ENCODE results near the gene CPS1.

CPS1 gene

DNA sequence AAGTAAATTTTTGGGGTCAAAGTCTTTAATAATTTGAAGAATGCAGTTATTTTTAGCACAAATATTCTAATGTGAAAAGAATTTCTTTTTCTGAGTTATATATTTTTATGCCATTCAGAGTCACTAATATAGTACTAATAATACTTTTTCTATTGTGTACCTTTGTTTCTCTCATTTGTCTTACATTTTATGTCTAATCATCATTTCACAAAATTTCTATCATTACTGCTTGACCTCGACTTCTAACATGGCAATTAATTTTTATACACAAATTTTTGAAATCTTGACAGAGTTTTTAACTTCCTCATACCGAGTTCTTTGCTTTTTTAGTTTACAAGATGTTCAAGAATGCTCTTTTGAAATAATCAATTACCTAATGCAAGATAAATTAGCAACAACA, 8.4 kb upstream of the CPS1 start:
- no peak for DNase-seq

DNA sequence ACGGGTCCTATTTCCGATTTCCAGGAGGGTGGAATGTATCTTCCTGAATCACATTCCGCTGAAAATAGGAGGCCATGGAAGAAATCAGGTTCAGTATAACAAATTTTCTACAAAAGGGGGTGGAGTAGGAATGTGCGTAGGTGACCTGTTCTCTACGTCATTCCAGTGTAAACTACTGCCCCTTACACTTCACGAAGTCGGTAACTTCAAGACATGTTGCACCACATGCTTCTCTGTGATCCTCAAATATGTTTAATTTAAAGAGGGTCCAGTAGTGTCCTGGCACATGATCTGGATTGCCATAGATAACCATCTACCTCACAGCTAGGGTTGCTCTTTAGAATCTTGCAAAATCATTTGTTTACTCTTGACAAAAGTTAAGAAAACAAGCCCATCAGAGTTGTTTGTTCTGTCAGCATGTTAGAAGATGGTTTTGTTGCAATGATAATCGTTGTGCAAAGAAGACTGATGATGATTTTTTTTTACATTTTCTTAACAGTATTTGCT, 7.5 kb upstream of the CPS1 start:
- no peak for DNase-seq

DNA sequence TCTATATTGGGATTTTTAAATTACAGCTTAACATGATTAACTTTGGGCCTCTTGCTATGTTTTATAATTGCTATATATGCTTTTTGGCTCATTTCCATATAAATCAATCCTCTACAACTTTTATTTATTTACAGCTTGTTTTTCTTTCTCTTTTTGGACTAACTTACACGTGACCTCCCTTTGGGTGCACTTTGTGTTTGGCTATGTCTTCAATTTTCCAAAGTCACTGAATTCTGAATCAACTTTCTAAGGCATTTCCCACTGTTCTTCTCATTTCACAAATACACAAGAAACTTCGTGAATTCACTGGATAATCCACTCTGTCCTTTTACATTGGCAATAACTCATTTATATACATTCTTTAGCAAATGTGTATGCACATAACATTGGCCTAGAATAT, 5.4 kb upstream of the CPS1 start:
- DNase-seq = no peak

DNA sequence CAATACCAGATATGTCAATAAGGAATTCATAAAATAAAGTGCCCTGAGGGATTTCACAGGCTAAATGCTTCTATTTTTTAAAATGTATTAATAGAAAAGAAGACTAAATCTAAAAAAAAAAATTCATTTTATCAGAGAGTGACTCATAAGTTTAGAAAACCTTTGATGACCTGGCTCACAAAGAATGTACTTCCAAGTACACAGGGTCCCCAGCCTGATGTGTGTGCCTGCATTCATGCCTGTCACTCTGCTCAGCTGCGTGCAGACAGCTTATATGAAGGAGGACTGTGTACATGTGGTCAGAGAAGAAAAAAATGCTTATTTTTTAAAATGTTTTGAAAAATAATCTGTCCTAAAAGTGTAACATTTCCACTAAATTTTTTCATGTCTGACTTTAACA, 3.0 kb upstream of the CPS1 start:
- DNase-seq = no peak

DNA sequence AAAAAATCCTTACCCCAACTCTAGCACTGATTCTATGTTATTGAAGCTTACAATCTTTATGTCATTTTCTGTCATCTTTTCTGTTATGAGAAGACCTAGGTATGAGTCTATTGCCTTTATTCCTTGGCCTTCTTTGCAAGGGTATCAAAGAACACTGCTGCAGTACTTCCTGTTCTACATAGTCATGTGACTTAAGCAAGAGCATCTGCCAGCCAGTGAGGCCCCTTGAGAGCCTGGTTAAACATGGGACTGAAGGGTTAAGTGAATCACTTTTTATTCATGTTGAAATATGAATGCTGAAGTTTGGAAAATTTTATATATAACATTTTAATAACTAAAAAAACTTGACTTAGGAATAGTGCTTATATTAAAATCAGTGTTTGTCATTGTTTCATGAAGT, 844 bp upstream of the CPS1 start:
- no peak for DNase-seq

DNA sequence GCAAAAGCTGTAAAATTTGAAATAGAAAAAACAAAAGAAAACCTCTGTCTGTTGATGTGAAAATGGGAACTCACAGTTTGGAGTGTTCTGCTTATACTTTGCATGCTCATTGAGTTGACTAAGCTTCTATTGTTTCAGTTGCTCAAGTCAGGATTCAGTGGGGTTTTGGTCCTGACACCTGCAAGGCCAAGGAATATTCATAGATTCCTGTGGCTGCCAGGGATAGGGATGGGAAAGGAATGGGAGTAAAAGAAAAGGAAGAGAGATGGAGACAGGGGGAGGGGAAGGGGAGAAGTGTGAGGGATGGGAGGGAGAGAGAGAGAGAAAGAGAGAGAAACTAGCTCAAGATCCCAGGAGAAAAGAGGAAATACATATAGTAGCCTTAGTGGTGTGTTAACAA, 1.3 kb downstream of the CPS1 start:
- no peak for DNase-seq

DNA sequence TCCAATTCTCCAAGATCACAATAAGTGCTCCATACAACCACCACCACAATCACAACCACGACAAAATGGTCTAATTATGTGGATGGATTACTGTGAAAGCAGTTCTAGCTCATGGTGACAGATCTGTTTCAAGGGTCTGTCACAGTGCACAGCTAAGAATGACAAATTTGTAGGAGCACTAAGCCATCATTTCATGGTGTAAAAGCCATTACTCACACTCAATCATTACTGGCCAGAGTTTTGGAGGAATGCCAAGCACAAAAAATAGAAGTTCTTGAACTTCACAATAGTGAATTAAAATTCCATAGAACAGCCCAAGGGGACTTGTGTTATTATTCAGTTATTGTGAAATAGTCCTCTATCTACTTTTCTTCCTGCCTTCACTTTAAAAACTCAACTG, 2.3 kb downstream of the CPS1 start:
- DNase-seq = peak; percentile 24

DNA sequence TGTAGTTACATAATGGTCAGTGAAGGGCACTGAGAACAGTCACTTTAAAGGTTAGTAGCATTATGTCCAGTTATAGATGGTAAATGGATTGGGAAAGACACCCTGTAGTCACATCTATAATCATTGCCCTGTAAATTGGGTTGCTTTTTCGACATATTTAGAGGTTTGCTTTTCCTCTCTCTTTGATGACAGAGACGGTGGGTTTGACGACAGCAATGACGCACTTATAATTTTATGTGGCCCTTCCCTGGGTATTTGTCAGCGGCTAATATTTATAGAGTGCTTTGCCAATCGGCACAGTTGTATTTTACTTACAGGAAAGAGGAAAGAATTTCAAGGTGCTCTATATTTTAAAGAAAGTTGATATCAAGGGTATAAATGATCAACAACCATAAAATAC, 2.8 kb downstream of the CPS1 start:
- DNase-seq = no peak

DNA sequence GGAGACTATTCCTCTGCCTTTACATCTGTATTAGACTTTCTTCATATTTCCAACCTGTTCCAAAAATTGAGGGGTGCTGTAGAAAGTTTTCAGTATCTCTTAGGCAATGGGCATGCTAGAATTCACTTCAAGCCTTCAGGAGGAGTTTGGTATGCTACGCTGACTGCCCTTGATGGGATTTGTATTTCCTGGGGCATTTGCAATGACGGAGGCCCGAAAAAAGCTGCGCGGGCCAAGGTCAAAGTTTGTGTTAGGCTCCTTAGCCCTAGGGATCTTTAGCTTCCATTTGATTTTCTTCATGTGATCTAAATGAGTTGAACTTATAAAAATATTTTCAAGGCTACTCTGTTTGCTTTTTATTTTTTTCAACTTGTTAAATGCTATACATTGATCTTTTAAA, 5.1 kb downstream of the CPS1 start:
- DNase-seq = no peak

DNA sequence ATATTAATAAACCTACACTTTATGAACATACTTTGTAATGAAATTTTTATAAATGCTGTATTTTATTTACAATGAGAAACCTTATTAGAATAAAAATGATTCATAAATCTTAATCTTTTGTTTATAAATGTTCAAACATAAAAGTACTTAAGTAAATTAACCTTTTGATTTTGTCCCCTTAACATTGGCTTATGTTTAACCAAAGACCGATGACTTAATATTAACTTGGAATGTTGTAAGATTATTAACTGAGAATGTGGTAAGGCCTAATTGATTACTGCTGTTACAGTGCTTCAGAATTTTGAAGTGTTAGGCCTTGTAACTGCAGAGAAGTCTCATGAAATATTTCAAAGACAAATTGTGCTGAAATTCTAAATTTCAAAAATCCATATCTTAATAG, 5.7 kb downstream of the CPS1 start:
- DNase-seq = no peak

DNA sequence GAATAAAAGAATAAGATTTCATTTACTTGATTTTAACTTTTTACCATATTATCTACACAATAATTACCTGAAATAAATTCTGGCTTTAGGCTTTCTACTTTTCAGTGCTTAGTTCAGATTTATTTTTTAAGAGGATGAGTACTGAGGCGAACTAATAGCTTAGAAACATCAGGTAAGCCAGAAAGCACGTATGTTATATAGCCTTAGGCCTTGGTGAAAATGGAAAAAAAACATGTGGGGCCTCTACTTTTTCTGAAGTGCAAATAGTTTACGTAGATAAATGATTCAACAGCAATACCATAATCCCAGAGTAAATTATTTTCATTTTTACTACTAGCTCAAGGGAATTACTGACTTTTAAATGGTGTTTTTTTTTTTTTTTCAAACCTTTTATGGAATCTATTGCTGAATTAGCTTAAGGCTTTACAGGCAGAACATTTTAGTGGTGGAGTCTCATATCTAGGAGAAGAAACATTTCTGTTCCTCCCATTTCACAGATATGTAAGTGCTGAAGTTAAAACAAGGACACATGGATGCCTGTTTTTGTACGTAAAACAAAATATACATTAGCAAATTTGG, 6.2 kb downstream of the CPS1 start:
- DNase-seq = peak; percentile 18

DNA sequence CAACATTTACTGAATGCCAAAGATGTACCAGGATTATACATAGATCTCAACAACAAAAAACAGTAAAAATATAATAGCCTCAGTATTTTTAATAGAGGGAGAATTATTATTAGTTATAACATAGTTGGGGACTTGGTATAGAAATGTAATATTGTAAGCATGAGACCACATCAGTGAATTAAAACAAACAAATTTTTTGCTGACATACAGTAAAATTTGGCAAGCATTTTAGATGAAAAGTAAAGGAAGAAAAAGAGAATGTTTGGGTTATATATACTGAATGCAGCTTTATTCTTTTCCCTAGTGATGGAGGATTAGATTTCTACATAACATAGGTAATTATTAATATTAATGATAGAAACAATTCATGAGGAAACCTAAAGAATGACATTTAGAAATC, 10.9 kb downstream of the CPS1 start:
- no peak for DNase-seq

DNA sequence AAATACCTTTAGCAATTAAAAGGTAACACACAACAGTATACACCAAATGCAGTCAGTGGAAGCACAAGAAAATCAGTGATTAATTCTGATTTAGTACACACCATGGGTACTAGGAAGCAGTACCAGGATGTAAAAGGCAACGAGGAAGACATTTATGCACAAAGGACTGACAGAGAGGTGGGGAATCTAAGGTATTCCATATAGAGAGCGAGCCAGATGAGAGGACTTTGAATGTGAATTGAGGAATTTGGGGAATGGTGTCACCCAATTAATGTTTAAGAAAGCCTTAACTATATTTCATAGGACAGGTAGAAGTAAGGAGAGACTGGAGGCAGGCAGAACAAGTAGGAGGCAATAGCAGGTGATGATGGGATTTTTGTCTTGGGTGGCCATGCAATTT, 11.7 kb downstream of the CPS1 start:
- no peak for DNase-seq

DNA sequence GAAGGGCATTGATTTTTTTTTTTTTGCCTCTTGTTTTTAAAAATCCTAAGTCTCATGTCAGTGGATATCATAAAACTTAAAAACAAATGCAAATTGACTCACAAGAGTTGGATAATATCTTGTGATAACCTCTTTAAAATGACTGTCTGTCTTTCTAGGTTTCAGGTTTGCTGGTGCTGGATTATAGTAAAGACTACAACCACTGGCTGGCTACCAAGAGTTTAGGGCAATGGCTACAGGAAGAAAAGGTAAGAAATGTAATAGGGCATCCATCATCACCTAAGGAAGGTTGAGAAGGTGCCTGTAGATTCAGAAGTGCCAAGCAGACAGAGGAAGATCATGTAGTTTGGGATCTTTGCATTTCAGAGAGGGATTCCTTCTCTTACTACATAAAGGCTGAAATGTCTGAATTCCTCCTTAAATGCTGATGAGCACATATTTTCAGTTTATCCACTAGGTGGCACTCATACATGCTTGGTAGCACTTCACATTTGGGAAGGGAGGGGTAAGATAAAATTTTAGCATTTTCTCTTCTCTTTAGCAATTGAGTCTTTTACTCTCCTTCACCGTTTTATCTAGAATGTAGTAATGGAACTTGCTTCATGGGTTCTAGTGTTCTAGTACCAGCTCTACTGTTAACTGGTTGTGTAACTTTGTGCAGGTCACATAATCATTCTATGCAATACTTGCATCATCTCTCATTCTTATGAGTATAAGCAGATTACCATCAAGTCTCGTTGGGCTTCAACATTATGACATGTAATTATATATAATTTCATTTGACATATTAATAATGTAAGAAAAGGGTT, 21.1 kb downstream of the CPS1 start:
- DNase-seq = peak; percentile 60

DNA sequence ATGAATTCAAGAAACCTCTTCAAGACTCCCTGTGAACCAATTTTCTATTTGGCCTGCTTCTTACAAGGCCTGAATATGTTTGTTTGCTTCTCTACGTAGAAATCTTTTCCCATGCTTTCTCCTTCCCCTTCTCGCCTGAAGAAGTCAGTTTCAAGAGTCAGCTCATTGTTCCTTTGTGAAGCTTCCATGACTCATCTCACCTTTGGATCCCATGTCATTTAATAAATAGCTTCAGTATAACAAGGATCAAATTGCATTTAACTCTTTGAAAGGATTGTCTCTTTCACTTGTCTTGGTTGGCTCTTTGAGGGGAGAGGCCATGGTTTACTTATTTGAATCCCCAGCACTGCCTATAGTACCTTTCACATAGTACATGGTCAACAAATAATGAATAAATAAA, 28.4 kb downstream of the CPS1 start:
- no peak for DNase-seq

DNA sequence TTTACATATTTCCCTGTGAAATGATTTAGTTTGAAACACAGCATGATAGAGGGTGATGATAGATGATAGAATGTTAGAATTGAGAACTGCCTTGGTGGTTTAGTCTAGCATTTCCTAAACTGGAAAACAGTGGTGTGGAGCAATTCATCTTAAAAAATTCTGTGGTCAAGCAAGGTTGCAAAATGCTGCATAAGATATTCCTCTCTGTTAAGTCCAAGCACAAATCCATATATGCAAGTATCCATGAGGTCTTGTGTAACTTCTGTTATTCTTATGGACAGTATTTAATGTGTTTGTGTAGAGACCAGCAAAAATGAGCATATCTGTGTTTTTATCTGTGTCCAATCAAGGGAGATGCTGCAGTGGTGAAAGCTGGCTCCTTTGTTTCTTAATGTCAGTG, 30.0 kb downstream of the CPS1 start:
- DNase-seq = no peak

DNA sequence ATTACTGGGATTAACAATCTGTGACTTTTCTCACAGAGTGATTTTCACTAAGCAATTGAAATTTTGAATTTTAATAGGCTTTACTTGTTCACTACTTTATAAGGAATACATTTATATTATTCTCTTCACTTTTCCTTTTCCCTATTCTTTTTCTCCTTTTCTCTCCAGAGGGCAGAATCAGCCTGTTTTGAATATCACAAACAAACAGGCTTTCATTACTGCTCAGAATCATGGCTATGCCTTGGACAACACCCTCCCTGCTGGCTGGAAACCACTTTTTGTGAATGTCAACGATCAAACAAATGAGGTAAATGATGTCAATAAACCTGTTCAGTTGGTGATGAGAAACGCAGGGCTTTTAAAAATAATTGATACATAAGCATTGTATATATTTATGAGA, 35.3 kb downstream of the CPS1 start:
- DNase-seq = no peak

DNA sequence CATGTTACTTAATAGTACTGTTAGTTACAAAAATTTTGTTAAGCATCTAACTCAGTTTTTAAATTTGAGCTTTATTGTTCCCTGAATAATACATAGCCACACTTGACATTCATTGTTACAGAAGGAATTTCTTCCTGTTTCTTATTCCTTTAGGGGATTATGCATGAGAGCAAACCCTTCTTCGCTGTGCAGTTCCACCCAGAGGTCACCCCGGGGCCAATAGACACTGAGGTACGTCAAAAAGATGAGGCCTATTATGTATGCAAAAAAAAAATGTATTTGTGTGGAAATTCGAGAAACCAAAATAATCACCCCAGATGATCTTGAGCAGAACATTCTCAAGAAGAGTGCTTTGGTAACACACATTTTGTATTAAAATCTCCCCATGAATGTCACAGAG, 36.3 kb downstream of the CPS1 start:
- no peak for DNase-seq

DNA sequence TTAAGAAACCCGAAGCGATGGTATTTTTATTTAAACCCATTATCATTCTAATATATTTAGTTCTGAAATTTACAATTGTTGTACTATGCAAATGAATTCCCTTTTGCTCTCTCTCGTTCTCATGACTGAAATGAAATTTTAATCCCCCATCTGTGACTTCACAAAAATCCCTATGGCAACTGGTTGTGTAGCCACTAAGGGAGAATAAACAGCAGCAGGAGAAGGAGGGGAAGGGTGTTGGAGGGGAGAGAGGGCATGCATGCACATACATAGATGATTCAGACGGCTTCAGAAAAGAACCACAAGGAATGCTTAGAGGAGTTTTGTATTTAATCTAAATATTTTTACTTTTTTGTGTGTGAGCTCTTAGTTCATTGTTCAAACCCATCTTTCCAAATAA, 36.8 kb downstream of the CPS1 start:
- DNase-seq = peak; percentile 38

DNA sequence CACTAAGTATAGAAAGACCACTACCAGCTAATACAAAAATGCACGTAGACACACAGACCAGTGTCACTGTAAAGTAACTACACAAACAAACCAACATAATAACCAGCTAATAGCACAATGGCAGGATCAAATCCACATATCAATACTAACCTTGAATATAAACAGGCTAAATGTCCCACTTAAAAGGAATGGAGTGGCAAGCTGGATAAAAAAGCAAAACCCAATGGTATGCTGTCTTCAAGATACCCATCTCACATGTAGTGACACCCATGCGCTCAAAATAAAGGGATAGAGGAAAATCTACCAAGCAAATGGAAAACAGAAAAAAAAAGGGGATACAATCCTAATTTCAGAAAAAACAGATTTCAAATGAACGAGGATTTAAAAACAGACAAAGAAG, 41.8 kb downstream of the CPS1 start:
- no peak for DNase-seq

DNA sequence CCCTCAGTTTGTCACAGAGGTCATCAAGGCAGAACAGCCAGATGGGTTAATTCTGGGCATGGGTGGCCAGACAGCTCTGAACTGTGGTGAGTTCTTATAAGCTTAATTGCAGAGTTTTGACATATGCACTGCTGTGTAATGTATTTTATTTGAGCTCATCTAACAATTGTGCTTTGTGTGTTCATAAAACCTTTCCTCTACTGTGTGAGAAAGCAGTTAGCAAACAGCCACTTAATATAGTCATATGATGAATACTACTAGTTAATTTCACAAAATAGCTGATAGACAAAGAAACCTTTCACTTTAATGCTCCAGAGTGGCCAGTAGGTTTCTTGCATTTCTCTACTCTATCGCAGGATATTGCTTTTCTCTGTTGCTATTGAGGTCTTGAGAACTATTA, 43.1 kb downstream of the CPS1 start:
- DNase-seq = no peak

DNA sequence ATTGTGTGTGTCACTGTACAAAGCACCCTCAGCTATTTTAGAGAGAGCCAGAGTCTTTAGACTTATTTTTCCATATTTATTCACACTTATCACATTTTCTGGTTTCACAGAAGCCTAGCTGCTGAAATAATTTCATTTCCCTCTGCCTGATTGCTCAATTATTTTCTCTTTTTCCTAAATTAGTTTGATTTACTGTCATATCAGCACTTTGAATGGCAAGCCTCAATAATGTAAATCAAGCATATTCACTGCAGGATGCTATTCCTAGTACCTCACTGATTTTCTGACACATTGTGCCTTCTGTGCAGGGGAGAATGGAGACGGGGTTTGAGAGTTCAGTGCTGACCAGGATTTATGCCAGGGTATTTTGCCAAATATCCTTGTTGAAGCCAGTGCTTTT, 48.3 kb downstream of the CPS1 start:
- DNase-seq = no peak

DNA sequence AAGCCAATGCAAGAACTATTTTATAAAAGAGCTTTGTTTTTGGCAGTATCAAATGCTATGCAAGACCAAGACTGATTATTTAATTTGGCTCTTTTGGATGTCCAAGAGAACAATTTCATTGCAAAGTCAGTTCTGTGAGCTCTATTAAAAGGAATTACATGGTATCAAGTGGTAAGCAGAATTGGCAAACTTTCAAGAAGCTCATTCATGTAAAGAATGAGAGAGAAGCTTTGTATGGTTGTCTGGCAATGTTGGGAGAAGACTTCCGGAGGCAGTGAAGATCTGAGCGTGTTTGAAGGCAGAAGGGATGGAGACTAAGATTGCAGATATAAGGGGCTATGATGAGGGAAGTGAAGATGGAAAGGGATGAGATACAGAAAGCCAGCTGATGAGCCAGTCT, 49.6 kb downstream of the CPS1 start:
- no peak for DNase-seq

DNA sequence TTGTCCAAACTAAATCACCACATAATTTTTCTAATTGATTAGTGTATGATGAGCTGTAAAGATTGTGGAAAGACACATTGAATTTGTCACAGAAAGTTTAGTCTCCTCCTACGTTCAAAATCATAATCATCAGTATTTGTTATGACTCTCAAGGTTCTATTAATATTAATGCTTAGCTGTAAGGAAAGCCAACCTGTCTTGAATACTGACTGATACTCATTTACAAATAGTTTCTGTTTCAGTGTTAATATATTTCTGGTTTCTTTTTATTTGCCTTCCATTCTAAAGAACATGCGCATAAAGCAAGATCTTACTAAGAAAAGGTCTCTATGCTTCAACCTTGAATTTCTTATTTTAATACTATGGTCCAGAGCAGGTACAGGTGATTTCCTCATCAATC, 55.1 kb downstream of the CPS1 start:
- DNase-seq = no peak

DNA sequence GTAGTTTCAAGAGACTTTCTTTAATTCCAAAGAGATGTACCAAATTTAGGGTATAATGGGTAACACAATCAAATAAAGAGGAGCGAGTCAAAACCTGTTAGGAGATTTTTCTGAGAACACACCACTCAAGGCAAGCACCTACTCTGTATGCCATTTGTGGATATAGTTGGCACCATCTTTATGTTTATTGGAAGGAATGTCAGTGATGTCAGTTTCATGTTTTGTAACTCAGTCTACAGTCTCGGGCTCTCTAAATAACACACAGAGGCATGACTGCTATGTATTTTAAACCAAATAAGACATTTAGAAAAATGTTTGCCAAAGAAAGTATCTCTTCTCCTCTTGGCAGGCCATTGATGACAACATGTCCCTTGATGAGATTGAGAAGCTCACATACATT, 59.7 kb downstream of the CPS1 start:
- no peak for DNase-seq

Data from eye (tissue), 1 donor.